ENCODE results near the gene FCRL5. TPM values are rescaled to one million over a fixed set of nuclear protein-coding genes. Genes with fewer than 3 reads are reported as not detected.
A peak's percentile ranks its signal among the peaks of the same experiment; 100 is the strongest.

The FCRL5 gene
- total RNA-seq, 2 donors from 2014 or later, result 1.1 TPM; not detected in 1

GRCh38 chr1:157485793-157486192, 66.5 kb downstream of the FCRL5 start:
- Mint-ChIP-seq H3K27me3 (ENCODE audit: insufficient read depth) (no peaks in the 10 kb centered on the region), H3K4me3 (no peak overlapping the region), H3K9me3 (peaks cover 4% of the 10 kb centered on the region), H3K27ac (peak overlapping the region; percentile 67), H3K36me3 (ENCODE audit: low read depth) (no peaks in the 10 kb centered on the region), H3K4me1 (peaks cover 18% of the 10 kb centered on the region)
- no peak overlapping the region for H3K4me3 ChIP-seq (ENCODE audit: low read length)
- peaks cover 7% of the 10 kb centered on the region for H3K9me3 ChIP-seq (ENCODE audit: control insufficient read depth, low read length)
- no peak overlapping the region for H3K9ac ChIP-seq (ENCODE audit: extremely low read depth, low read length, poor library complexity, severe bottlenecking)
- TF ChIP-seq, protein P1, sequence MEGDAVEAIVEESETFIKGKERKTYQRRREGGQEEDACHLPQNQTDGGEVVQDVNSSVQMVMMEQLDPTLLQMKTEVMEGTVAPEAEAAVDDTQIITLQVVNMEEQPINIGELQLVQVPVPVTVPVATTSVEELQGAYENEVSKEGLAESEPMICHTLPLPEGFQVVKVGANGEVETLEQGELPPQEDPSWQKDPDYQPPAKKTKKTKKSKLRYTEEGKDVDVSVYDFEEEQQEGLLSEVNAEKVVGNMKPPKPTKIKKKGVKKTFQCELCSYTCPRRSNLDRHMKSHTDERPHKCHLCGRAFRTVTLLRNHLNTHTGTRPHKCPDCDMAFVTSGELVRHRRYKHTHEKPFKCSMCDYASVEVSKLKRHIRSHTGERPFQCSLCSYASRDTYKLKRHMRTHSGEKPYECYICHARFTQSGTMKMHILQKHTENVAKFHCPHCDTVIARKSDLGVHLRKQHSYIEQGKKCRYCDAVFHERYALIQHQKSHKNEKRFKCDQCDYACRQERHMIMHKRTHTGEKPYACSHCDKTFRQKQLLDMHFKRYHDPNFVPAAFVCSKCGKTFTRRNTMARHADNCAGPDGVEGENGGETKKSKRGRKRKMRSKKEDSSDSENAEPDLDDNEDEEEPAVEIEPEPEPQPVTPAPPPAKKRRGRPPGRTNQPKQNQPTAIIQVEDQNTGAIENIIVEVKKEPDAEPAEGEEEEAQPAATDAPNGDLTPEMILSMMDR (conservative IDR thresholded peaks at IDR 0.05), result no peak
- H3K36me3 ChIP-seq (ENCODE audit: control insufficient read depth, insufficient read depth, low read length), result no peaks in the 10 kb centered on the region
- no peak overlapping the region for H3K27ac ChIP-seq (ENCODE audit: low read depth, low read length)
- 84 to 93% methylated on average over 3 of the region's 3 CpGs for WGBS, 2 experiments (ENCODE audit: insufficient coverage in 1 of 2, insufficient read length in 1 of 2)
- no peaks in the 10 kb centered on the region for H3K27me3 ChIP-seq (ENCODE audit: control insufficient read depth, insufficient read depth, low read length, poor library complexity, severe bottlenecking)
- DNase-seq, result peak; percentile 55
- H3K4me1 ChIP-seq (ENCODE audit: control insufficient read depth, insufficient read depth, low read length), result peaks cover 8% of the 10 kb centered on the region

- Mint-ChIP-seq H3K4me3 (no peak overlapping the region), H3K27me3 (ENCODE audit: insufficient read depth) (no peaks in the 10 kb centered on the region), H3K36me3 (ENCODE audit: low read depth) (no peaks in the 10 kb centered on the region), H3K4me1 (peaks cover 16% of the 10 kb centered on the region), H3K27ac (no peak overlapping the region), H3K9me3 (peaks cover 4% of the 10 kb centered on the region)
- TF ChIP-seq, protein P1 (conservative IDR thresholded peaks at IDR 0.05), result no peak
- H3K27me3 ChIP-seq (ENCODE audit: control insufficient read depth, insufficient read depth, low read length, poor library complexity, severe bottlenecking), result no peaks in the 10 kb centered on the region
- peaks cover 17% of the 10 kb centered on the region for H3K9me3 ChIP-seq (ENCODE audit: control insufficient read depth, low read length)
- no peaks in the 10 kb centered on the region for H3K36me3 ChIP-seq (ENCODE audit: control insufficient read depth, insufficient read depth, low read length)
- peaks cover 8% of the 10 kb centered on the region for H3K4me1 ChIP-seq (ENCODE audit: control insufficient read depth, insufficient read depth, low read length)
- H3K27ac ChIP-seq (ENCODE audit: low read depth, low read length), result no peak overlapping the region
- H3K9ac ChIP-seq (ENCODE audit: extremely low read depth, low read length, poor library complexity, severe bottlenecking), result no peak overlapping the region
- no peak for DNase-seq
- H3K4me3 ChIP-seq (ENCODE audit: low read length), result no peak overlapping the region
Observed at GRCh38 chr1:157484573-157484972, 67.7 kb downstream of the FCRL5 start.

- H3K4me3 ChIP-seq (ENCODE audit: low read length), result no peak overlapping the region
- Mint-ChIP-seq H3K27ac (no peak overlapping the region), H3K4me1 (peaks cover 16% of the 10 kb centered on the region), H3K36me3 (ENCODE audit: low read depth) (no peaks in the 10 kb centered on the region), H3K4me3 (no peak overlapping the region), H3K27me3 (ENCODE audit: insufficient read depth) (no peaks in the 10 kb centered on the region), H3K9me3 (peaks cover 7% of the 10 kb centered on the region)
- DNase-seq, result no peak
- peaks cover 16% of the 10 kb centered on the region for H3K9me3 ChIP-seq (ENCODE audit: control insufficient read depth, low read length)
- H3K4me1 ChIP-seq (ENCODE audit: control insufficient read depth, insufficient read depth, low read length), result peaks cover 8% of the 10 kb centered on the region
- H3K9ac ChIP-seq (ENCODE audit: extremely low read depth, low read length, poor library complexity, severe bottlenecking), result no peak overlapping the region
- no peak overlapping the region for H3K27ac ChIP-seq (ENCODE audit: low read depth, low read length)
- H3K27me3 ChIP-seq (ENCODE audit: control insufficient read depth, insufficient read depth, low read length, poor library complexity, severe bottlenecking), result no peaks in the 10 kb centered on the region
- no peaks in the 10 kb centered on the region for H3K36me3 ChIP-seq (ENCODE audit: control insufficient read depth, insufficient read depth, low read length)
- TF ChIP-seq, protein P1 (conservative IDR thresholded peaks at IDR 0.05), result no peak
- 91 to 95% methylated on average over 2 of the region's 2 CpGs for WGBS, 2 experiments (ENCODE audit: insufficient coverage in 1 of 2, insufficient read length in 1 of 2)
Observed at GRCh38 chr1:157483635-157484034, 68.7 kb downstream of the FCRL5 start.
